ENCODE data around the gene XPO1. TPM values are rescaled to one million over a fixed set of nuclear protein-coding genes. Genes with fewer than 3 reads are reported as not detected.
A peak's percentile ranks its signal among the peaks of the same experiment; 100 is the strongest.
"Not testable (repeated sequence)": the region's sequence is repeated elsewhere in the genome, so short reads cannot be mapped to it uniquely, and the experiment has no call there.

XPO1 gene
- total and polyA plus RNA-seq, 8 donors, result 22.7 to 71.3 (median 39.0) TPM

DNA sequence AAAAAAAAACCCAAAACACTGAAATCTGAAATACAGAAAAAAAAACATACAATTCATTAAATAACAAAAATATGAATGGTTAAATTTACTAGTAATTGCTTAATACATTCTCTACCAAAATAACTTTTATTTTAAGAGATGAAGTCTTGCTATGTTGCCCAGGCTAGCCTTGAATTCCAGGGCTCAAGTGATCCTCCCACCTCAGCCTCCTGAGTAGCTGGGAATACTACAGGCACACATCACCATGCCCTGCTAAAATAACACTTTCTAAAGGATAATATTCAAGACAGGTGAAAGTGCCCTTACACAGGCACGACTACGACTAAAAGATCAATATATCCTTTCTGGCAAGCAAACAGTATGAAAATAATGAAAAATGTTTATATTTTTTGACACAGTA, 76.8 kb downstream of the XPO1 start:
- Histone ChIP-seq H3K4me3 (no peak overlapping the region), H3K27ac (no peak overlapping the region), H3K36me3 (no peaks in the 10 kb centered on the region), H3K4me1 (peaks cover 0 to 26% (median 6%) of the 10 kb centered on the region in 3 donors), H3K27me3 (no peaks in the 10 kb centered on the region), H3K9me3 (no peaks in the 10 kb centered on the region)
- ATAC-seq (no peak), DNase-seq (no peak), FAIRE-seq (no peak)
- intact Hi-C loops (cut with DNase I), result no loop called here
- TF ChIP-seq, protein P1, sequence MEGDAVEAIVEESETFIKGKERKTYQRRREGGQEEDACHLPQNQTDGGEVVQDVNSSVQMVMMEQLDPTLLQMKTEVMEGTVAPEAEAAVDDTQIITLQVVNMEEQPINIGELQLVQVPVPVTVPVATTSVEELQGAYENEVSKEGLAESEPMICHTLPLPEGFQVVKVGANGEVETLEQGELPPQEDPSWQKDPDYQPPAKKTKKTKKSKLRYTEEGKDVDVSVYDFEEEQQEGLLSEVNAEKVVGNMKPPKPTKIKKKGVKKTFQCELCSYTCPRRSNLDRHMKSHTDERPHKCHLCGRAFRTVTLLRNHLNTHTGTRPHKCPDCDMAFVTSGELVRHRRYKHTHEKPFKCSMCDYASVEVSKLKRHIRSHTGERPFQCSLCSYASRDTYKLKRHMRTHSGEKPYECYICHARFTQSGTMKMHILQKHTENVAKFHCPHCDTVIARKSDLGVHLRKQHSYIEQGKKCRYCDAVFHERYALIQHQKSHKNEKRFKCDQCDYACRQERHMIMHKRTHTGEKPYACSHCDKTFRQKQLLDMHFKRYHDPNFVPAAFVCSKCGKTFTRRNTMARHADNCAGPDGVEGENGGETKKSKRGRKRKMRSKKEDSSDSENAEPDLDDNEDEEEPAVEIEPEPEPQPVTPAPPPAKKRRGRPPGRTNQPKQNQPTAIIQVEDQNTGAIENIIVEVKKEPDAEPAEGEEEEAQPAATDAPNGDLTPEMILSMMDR (IDR thresholded peaks at IDR 0.05), result no peak
- 55 to 56% methylated on average over 2 of the region's 2 CpGs for WGBS, 2 donors

DNA sequence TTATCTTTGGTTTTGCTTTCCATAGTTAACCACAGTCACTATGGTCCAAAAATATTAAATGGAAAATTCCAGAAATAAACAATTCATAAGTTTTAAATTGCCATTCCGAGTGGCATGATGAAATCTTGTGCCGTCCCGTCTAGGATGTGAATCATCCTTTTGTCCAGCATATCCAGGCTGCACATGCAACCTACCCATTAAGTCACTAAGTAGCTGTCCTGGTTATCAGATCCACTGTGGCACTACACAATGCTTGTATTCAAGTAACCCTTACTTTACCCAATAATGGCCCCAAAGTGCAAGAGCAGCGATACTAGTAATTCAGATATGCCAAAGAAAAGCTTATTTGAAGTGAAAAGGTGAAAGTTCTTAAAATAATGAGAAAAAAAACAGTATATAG, 78.0 kb downstream of the XPO1 start:
- no peaks in the 10 kb centered on the region for H3K9me3 ChIP-seq
- H3K4me1 ChIP-seq, result peaks cover 0 to 27% (median 13%) of the 10 kb centered on the region in 3 donors
- intact Hi-C loops (cut with DNase I), result no loop called here
- DNase-seq, result no peak
- ATAC-seq, result no peak
- FAIRE-seq, result no peak
- no peaks in the 10 kb centered on the region for H3K36me3 ChIP-seq
- TF ChIP-seq, protein P1 (IDR thresholded peaks at IDR 0.05), result no peak
- H3K27me3 ChIP-seq, result no peaks in the 10 kb centered on the region
- no peak overlapping the region for H3K4me3 ChIP-seq
- 70 to 83% methylated on average over 4 of the region's 4 CpGs for WGBS, 2 donors
- no peak overlapping the region for H3K27ac ChIP-seq

DNA sequence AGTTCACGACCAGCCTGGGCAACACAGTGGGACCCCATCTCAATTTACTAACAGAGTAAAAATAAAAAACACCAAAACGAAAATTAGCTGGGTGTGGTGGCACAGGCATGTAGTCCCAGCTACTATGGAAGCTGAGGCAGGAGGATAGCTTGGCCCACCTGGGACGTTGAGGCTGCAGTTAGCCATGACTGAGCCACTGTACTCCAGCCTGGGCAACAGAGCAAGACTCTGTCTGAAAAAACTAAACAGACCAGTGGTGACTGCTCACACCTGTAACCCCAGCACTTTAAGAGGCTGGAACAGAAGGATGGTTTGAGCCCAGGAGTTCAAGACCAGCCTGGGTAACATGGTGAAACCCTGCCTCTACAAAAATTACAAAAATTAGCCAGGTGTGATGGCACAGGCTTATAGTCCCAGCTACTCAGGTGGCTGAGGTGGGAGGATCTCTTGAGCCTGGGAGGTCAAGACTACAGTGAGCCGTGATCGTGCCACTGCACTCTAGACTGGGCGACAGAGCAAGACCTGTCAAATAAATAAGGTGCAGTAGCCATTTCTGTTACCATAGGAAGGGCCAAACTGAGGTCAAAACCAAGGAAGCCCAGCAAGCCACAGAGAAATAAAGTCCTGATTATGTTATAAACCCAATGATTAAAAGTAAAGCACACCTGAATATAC, 81.3 kb downstream of the XPO1 start:
- no peaks in the 10 kb centered on the region for H3K36me3 ChIP-seq
- 87% methylated on average over 6 of the region's 6 CpGs for WGBS, 2 donors
- H3K27me3 ChIP-seq, result no peaks in the 10 kb centered on the region
- no peak for DNase-seq
- intact Hi-C loops (cut with DNase I), result no loop called here
- no peak for ATAC-seq
- TF ChIP-seq, protein P1 (IDR thresholded peaks at IDR 0.05), result no peak
- no peak for FAIRE-seq
- peak overlapping the region in 1 of 4 donors; percentile 8 for H3K27ac ChIP-seq
- no peak overlapping the region for H3K4me3 ChIP-seq
- H3K4me1 ChIP-seq, result peaks cover 0 to 22% (median 11%) of the 10 kb centered on the region in 3 donors
- no peaks in the 10 kb centered on the region for H3K9me3 ChIP-seq

DNA sequence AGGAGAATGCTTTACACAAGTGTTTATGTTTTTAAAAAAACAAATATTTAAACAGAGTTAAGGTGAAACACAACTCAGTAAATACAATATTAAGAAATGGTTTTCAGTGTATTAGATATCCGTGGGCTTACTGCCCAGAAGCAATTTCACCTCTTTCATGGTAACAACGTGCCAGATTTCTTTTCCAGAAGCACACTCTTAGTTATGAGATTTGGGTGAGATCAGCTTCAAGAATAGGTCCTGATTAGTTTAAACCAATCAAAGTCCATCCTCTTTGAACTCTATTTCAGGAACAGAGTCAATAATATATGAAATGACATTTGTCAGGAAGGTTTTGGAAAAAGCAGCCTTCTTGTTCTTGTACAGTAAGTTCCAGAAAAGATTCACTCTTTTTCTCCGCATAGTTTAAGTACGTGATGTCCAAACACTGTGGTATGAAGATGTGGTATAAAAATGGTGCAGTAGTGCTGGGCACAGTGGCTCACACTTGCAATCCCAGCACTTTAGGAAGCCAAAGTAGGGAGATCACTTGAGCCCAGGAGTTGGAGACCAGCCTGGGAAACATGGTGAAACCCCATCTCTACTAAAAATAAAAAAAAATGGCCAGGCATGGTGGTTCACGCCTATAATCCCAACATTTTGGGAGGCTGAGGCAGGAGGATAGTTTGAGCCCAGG, 81.9 kb downstream of the XPO1 start:
- ATAC-seq, result peak; percentile 57 to 73 (median 66)
- TF ChIP-seq, protein P1 (IDR thresholded peaks at IDR 0.05), result no peak
- H3K27ac ChIP-seq, result peak overlapping the region in 2 of 4 donors; percentile 8 to 30

DNA sequence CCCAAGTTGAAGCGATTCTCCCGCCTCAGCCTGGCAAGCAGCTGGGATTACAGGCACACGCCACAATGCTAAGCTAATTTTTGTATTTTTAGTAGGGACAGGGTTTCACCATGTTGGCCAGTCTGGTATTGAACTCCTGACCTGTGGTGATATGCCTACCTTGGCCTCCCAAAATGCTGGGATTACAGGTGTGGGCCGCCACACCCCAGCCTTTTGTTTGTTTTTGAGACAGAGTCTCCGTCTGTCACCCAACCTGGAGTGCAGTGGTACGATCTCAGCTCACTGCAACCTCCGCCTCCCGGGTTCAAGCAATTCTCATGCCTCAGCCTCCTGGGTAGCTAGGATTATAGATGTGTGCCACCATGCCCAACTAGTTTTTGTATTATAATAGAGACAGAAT, 83.2 kb downstream of the XPO1 start:
- intact Hi-C loops (cut with DNase I); H3K27me3 ChIP-seq; H3K36me3 ChIP-seq; H3K9me3 ChIP-seq; ATAC-seq; H3K27ac ChIP-seq; DNase-seq; FAIRE-seq; H3K4me3 ChIP-seq: not testable (repeated sequence)
- 96 to 100% methylated on average over 8 of the region's 8 CpGs for WGBS, 2 donors
- H3K4me1 ChIP-seq, result peaks cover 0 to 22% (median 11%) of the 10 kb centered on the region in 3 donors

More for the DNA sequence above, 81.9 kb downstream of the XPO1 start:
- no peaks in the 10 kb centered on the region for H3K27me3 ChIP-seq
- no peaks in the 10 kb centered on the region for H3K9me3 ChIP-seq
- no peak overlapping the region for H3K4me3 ChIP-seq
- FAIRE-seq (no peak), DNase-seq (no peak)
- no peaks in the 10 kb centered on the region for H3K36me3 ChIP-seq
- intact Hi-C loops (cut with DNase I), result no loop called here
- peaks cover 0 to 22% (median 11%) of the 10 kb centered on the region in 3 donors for H3K4me1 ChIP-seq
- WGBS, 2 donors, result 51 to 53% methylated on average over 5 of the region's 5 CpGs
